ENCODE measurements around the gene SLC25A15. TPM values are rescaled to one million over a fixed set of nuclear protein-coding genes. Genes with fewer than 3 reads are reported as not detected.
A peak's percentile ranks its signal among the peaks of the same experiment; 100 is the strongest.
"Not testable (repeated sequence)": the region's sequence is repeated elsewhere in the genome, so short reads cannot be mapped to it uniquely, and the experiment has no call there.

Gene SLC25A15
- total RNA-seq, 1 donor: 19.4 TPM

GRCh38 chr13:40812724-40813445, 23.5 kb downstream of the SLC25A15 start:
- no peak for TF ChIP-seq CTCF (IDR thresholded peaks at IDR 0.05; ENCODE audit: insufficient read depth, low read depth, low read length)
- H3K4me3 ChIP-seq (ENCODE audit: low read depth, low read length): no peak overlapping the region
- peak; percentile 12 for DNase-seq (ENCODE audit: low read depth)

GRCh38 chr13:40813667-40814454, 24.4 kb downstream of the SLC25A15 start:
- peak; percentile 56 for DNase-seq (ENCODE audit: low read depth)
- H3K4me3 ChIP-seq (ENCODE audit: low read depth, low read length): no peak overlapping the region
- TF ChIP-seq CTCF (IDR thresholded peaks at IDR 0.05; ENCODE audit: insufficient read depth, low read depth, low read length): peak; percentile 76

DNA sequence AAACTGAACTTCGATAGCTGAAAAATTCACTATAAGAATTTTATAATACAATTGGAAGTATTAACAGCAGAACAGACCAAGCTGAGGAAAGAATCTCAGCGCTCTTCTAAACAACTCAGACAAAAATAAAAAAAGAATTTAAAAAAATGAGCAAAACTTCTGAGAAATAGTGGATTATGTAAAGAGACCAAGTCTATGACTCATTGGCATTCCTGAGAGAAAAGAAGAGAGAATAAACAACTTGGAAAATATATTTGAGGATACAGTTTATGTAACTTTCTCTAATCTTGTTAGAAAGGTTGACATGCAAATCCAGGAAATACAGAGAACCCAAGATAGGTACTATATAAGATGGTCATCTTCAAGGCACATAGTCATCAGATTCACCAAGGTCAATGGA, 25.4 kb downstream of the SLC25A15 start:
- H3K4me3 ChIP-seq (ENCODE audit: low read depth, low read length): no peak overlapping the region
- peak; percentile 12 for DNase-seq (ENCODE audit: low read depth)
- no peak for TF ChIP-seq CTCF (IDR thresholded peaks at IDR 0.05; ENCODE audit: insufficient read depth, low read depth, low read length)

DNA sequence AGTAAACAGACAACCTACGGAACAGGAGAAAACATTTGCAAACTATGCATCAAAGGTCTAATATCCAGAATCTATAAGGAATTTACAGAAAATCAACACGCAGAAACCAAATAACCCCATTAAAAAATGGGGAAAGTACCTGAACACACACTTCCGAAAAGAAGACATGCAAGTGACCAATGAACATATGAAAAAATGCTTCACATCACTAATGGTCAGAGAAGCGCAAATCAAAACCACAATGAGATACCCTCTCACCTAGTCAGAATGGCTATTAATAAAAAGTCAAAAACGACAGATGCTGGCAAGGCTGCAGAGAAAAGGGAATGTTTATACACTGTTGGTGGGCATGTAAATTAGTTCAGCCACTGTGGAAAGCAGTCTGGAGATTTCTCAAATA, 29.5 kb downstream of the SLC25A15 start:
- no peak overlapping the region for H3K4me3 ChIP-seq (ENCODE audit: low read depth, low read length)
- TF ChIP-seq CTCF (IDR thresholded peaks at IDR 0.05; ENCODE audit: insufficient read depth, low read depth, low read length): no peak
- DNase-seq (ENCODE audit: low read depth): no peak

- no peak for DNase-seq (ENCODE audit: low read depth)
- no peak overlapping the region for H3K4me3 ChIP-seq (ENCODE audit: low read depth, low read length)
- TF ChIP-seq CTCF (IDR thresholded peaks at IDR 0.05; ENCODE audit: insufficient read depth, low read depth, low read length): no peak
These were observed 30.4 kb downstream of the SLC25A15 start for GRCh38 chr13:40819797-40820315.

GRCh38 chr13:40839725-40840124, 50.3 kb downstream of the SLC25A15 start:
- H3K4me3 ChIP-seq (ENCODE audit: low read depth, low read length); DNase-seq (ENCODE audit: low read depth): not testable (repeated sequence)

DNA sequence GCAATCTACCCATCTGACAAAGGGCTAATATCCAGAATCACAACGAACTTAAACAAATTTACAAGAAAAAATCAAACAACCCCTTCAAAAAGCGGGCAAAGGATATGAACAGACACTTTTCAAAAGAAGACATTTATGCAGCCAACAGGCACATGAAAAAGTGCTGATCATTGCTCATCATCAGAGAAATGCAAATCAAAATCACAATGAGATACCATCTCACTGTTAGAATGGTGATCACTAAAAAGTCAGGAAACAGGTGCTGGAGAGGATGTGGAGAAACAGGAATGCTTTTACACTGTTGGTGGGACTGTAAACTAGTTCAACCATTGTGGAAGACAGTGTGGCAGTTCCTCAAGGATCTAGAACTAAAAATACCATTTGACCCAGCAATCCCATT, 51.5 kb downstream of the SLC25A15 start:
- H3K4me3 ChIP-seq (ENCODE audit: low read depth, low read length); DNase-seq (ENCODE audit: low read depth): not testable (repeated sequence)

Small RNA genes within 50 kb of the gene (small RNA-seq; reads per million reads assigned to genes)
- not detected for gene MIR621

Other genes starting within 250 kb of the SLC25A15 start
- 7.1 and 9.5 TPM in 2 replicates for gene FOXO1, start 123.0 kb upstream of the SLC25A15 start, total RNA-seq
- gene MRPS31, start 18.4 kb upstream of the SLC25A15 start, total RNA-seq: 14.5 and 18.1 TPM in 2 replicates
- 38.3 and 43.6 TPM in 2 replicates for gene ELF1, start 229.7 kb downstream of the SLC25A15 start, total RNA-seq

Data from fibroblast of villous mesenchyme (primary cell).